Measurements from ENCODE around the gene WWOX.

DNA sequence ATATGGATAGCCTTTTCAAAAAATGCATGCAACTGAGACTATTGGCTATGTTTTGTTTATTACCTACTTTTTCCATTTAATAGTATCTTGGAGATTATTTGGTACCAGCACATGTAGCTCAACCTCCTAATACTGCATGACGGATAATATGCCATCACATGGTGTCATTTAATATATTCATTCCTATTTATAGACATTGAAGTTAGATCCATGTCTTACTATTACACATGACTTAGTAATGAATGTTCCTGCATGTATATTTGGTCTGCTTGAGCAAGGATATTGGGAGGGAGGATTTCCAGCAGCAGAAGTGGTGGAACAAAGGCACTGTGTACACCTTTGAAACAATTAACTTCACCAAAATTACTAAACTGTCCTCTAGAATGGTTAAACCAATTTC lies 561.3 kb downstream of the WWOX start:
- TF ChIP-seq CEBPB (IDR thresholded peaks at IDR 0.05; ENCODE audit: low read depth, low read length) (no peak), POLR2A (IDR thresholded peaks at IDR 0.05; ENCODE audit: low read depth, low read length) (no peak), RCOR1 (IDR thresholded peaks at IDR 0.05; ENCODE audit: insufficient replicate concordance, low read length) (no peak)
- TF ChIP-seq, protein P1, sequence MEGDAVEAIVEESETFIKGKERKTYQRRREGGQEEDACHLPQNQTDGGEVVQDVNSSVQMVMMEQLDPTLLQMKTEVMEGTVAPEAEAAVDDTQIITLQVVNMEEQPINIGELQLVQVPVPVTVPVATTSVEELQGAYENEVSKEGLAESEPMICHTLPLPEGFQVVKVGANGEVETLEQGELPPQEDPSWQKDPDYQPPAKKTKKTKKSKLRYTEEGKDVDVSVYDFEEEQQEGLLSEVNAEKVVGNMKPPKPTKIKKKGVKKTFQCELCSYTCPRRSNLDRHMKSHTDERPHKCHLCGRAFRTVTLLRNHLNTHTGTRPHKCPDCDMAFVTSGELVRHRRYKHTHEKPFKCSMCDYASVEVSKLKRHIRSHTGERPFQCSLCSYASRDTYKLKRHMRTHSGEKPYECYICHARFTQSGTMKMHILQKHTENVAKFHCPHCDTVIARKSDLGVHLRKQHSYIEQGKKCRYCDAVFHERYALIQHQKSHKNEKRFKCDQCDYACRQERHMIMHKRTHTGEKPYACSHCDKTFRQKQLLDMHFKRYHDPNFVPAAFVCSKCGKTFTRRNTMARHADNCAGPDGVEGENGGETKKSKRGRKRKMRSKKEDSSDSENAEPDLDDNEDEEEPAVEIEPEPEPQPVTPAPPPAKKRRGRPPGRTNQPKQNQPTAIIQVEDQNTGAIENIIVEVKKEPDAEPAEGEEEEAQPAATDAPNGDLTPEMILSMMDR (conservative IDR thresholded peaks at IDR 0.05; ENCODE audit: low read depth, low read length), result no peak
